Effector memory CD8-positive, alpha-beta T cell (primary cell): ENCODE data around the gene HRC.
A peak's percentile ranks its signal among the peaks of the same experiment; 100 is the strongest.
"Not testable (repeated sequence)": the region's sequence is repeated elsewhere in the genome, so short reads cannot be mapped to it uniquely, and the experiment has no call there.

Experiments used
- ATAC-seq: fragments of 150-1000 bp; cut with Tn5 transposase; replicated peaks from 2 replicates; pipeline ENCODE4 v1.10.0; 2021; ENCODE audit warnings: mild to moderate bottlenecking, moderate library complexity
- DNase-seq, 3 experiments: peaks; one replicate each; pipeline ENCODE4 v3.0.0; 2021
- H3K27ac Mint-ChIP-seq, 2 donors: one replicate each; pipeline ENCODE4 v1.8.0; 2022; ENCODE audit warnings: mild to moderate bottlenecking in 2 of 2, mixed read lengths in 2 of 2, moderate library complexity in 2 of 2
- H3K27me3 Mint-ChIP-seq, 2 donors: one replicate each; pipeline ENCODE4 v1.8.0; 2022; ENCODE audit warnings: mixed read lengths in 2 of 2
- H3K36me3 Mint-ChIP-seq: one replicate; pipeline ENCODE4 v1.8.0; 2022; ENCODE audit warnings: mild to moderate bottlenecking, moderate library complexity, mixed read lengths; ENCODE audit not compliant: insufficient read depth
- H3K4me1 Mint-ChIP-seq, 2 donors: one replicate each; pipeline ENCODE4 v1.8.0; 2022; ENCODE audit warnings: low read depth in 2 of 2, mixed read lengths in 2 of 2
- H3K4me3 Mint-ChIP-seq, 2 donors: one replicate each; pipeline ENCODE4 v1.8.0; 2022; ENCODE audit warnings: mild to moderate bottlenecking in 2 of 2, mixed read lengths in 2 of 2, moderate library complexity in 2 of 2
- H3K9me3 Mint-ChIP-seq, 2 donors: one replicate each; pipeline ENCODE4 v1.8.0; 2022; ENCODE audit warnings: mixed read lengths in 2 of 2

Gene HRC

GRCh38 chr19:49152119-49152550, 3.1 kb downstream of the HRC start:
- no peak for ATAC-seq
- H3K4me3 Mint-ChIP-seq, result peak overlapping the region in 1 of 2 donors; percentile 81

GRCh38 chr19:49151267-49152118, 3.7 kb downstream of the HRC start:
- Mint-ChIP-seq H3K36me3 (peaks cover 10% of the 10 kb centered on the region), H3K9me3 (no peaks in the 10 kb centered on the region), H3K27ac (no peak overlapping the region), H3K4me3 (peak overlapping the region; percentile 81 to 84), H3K4me1 (peaks cover 21 to 22% of the 10 kb centered on the region in 2 donors), H3K27me3 (peaks cover 79 to 100% of the 10 kb centered on the region in 2 donors)
- DNase-seq, result peak in 2 of 3 experiments; percentile 33 to 40
- ATAC-seq, result peak; percentile 28

More at GRCh38 chr19:49152119-49152550, 3.1 kb downstream of the HRC start:
- Mint-ChIP-seq H3K27me3 (peaks cover 75 to 99% of the 10 kb centered on the region in 2 donors), H3K4me1 (peaks cover 21 to 22% of the 10 kb centered on the region in 2 donors), H3K36me3 (peaks cover 10% of the 10 kb centered on the region), H3K9me3 (no peaks in the 10 kb centered on the region), H3K27ac (no peak overlapping the region)
- DNase-seq, result no peak

GRCh38 chr19:49150944-49151243, 4.3 kb downstream of the HRC start:
- peak overlapping the region; percentile 81 to 84 for H3K4me3 Mint-ChIP-seq
- peaks cover 80 to 100% of the 10 kb centered on the region in 2 donors for H3K27me3 Mint-ChIP-seq
- no peaks in the 10 kb centered on the region for H3K9me3 Mint-ChIP-seq
- H3K27ac Mint-ChIP-seq, result no peak overlapping the region
- peaks cover 10% of the 10 kb centered on the region for H3K36me3 Mint-ChIP-seq
- ATAC-seq, result no peak
- peaks cover 26% of the 10 kb centered on the region in 2 donors for H3K4me1 Mint-ChIP-seq
- no peak for DNase-seq

GRCh38 chr19:49150106-49150943, 4.9 kb downstream of the HRC start:
- DNase-seq (no peak), ATAC-seq (no peak)
- Mint-ChIP-seq H3K27me3 (peaks cover 82 to 100% of the 10 kb centered on the region in 2 donors), H3K4me3 (peak overlapping the region; percentile 81 to 84), H3K4me1 (peaks cover 31 to 32% of the 10 kb centered on the region in 2 donors), H3K36me3 (peaks cover 10% of the 10 kb centered on the region), H3K27ac (no peak overlapping the region), H3K9me3 (no peaks in the 10 kb centered on the region)

- Mint-ChIP-seq H3K4me3 (peak overlapping the region; percentile 81 to 84), H3K9me3 (no peaks in the 10 kb centered on the region), H3K36me3 (peaks cover 10% of the 10 kb centered on the region), H3K4me1 (peaks cover 31 to 32% of the 10 kb centered on the region in 2 donors), H3K27me3 (peaks cover 81 to 96% of the 10 kb centered on the region in 2 donors), H3K27ac (no peak overlapping the region)
- ATAC-seq (no peak), DNase-seq (no peak)
Observed at GRCh38 chr19:49149652-49150105, 5.5 kb downstream of the HRC start.

- H3K27ac Mint-ChIP-seq, result peak overlapping the region in 1 of 2 donors; percentile 26
- ATAC-seq (peak; percentile 59), DNase-seq (peak; percentile 72 to 78 (median 73))
- peak overlapping the region; percentile 81 to 84 for H3K4me3 Mint-ChIP-seq
- peaks cover 10% of the 10 kb centered on the region for H3K36me3 Mint-ChIP-seq
- H3K4me1 Mint-ChIP-seq, result peaks cover 31 to 32% of the 10 kb centered on the region in 2 donors
- peaks cover 75 to 90% of the 10 kb centered on the region in 2 donors for H3K27me3 Mint-ChIP-seq
- H3K9me3 Mint-ChIP-seq, result no peaks in the 10 kb centered on the region
Observed at GRCh38 chr19:49148784-49149651, 6.2 kb downstream of the HRC start.

GRCh38 chr19:49148044-49148682, 7.0 kb downstream of the HRC start:
- DNase-seq (no peak), ATAC-seq (no peak)
- H3K27me3 Mint-ChIP-seq, result peaks cover 70 to 85% of the 10 kb centered on the region in 2 donors
- H3K27ac Mint-ChIP-seq, result peak overlapping the region in 1 of 2 donors; percentile 26
- no peaks in the 10 kb centered on the region for H3K9me3 Mint-ChIP-seq
- peaks cover 31 to 34% of the 10 kb centered on the region in 2 donors for H3K4me1 Mint-ChIP-seq
- H3K4me3 Mint-ChIP-seq, result peak overlapping the region; percentile 69 to 84
- peaks cover 10% of the 10 kb centered on the region for H3K36me3 Mint-ChIP-seq

- not testable (repeated sequence) for H3K27ac Mint-ChIP-seq, H3K9me3 Mint-ChIP-seq, H3K36me3 Mint-ChIP-seq, DNase-seq, ATAC-seq, H3K4me3 Mint-ChIP-seq
- H3K27me3 Mint-ChIP-seq, result peaks cover 70 to 82% of the 10 kb centered on the region in 2 donors
- H3K4me1 Mint-ChIP-seq, result peaks cover 33 to 37% of the 10 kb centered on the region in 2 donors
Observed at GRCh38 chr19:49146408-49146770, 8.8 kb downstream of the HRC start.

- DNase-seq (peak; percentile 72 to 75 (median 73)), ATAC-seq (peak; percentile 61)
- H3K4me3 Mint-ChIP-seq, result no peak overlapping the region
- H3K36me3 Mint-ChIP-seq, result peaks cover 10% of the 10 kb centered on the region
- peaks cover 67 to 76% of the 10 kb centered on the region in 2 donors for H3K27me3 Mint-ChIP-seq
- H3K4me1 Mint-ChIP-seq, result peaks cover 33 to 35% of the 10 kb centered on the region in 2 donors
- H3K9me3 Mint-ChIP-seq, result no peaks in the 10 kb centered on the region
- no peak overlapping the region for H3K27ac Mint-ChIP-seq
Observed at GRCh38 chr19:49145573-49146407, 9.4 kb downstream of the HRC start.

GRCh38 chr19:49142866-49143335, 12.3 kb downstream of the HRC start:
- H3K27me3 Mint-ChIP-seq, result peaks cover 43 to 47% of the 10 kb centered on the region in 2 donors
- no peak overlapping the region for H3K27ac Mint-ChIP-seq

GRCh38 chr19:49141352-49141751, 13.8 kb downstream of the HRC start:
- DNase-seq (no peak), ATAC-seq (no peak)
- no peaks in the 10 kb centered on the region for H3K9me3 Mint-ChIP-seq
- peaks cover 15 to 18% of the 10 kb centered on the region in 2 donors for H3K4me1 Mint-ChIP-seq
- H3K27me3 Mint-ChIP-seq, result peaks cover 28 to 31% of the 10 kb centered on the region in 2 donors
- H3K27ac Mint-ChIP-seq, result no peak overlapping the region
- no peaks in the 10 kb centered on the region for H3K36me3 Mint-ChIP-seq
- no peak overlapping the region for H3K4me3 Mint-ChIP-seq

More at GRCh38 chr19:49142866-49143335, 12.3 kb downstream of the HRC start:
- DNase-seq (no peak), ATAC-seq (peak; percentile 61)
- H3K9me3 Mint-ChIP-seq, result no peaks in the 10 kb centered on the region
- no peaks in the 10 kb centered on the region for H3K36me3 Mint-ChIP-seq
- H3K4me1 Mint-ChIP-seq, result peaks cover 15 to 18% of the 10 kb centered on the region in 2 donors
- peak overlapping the region; percentile 57 to 59 for H3K4me3 Mint-ChIP-seq
